ENCODE measurements around the gene CACUL1.

DNA sequence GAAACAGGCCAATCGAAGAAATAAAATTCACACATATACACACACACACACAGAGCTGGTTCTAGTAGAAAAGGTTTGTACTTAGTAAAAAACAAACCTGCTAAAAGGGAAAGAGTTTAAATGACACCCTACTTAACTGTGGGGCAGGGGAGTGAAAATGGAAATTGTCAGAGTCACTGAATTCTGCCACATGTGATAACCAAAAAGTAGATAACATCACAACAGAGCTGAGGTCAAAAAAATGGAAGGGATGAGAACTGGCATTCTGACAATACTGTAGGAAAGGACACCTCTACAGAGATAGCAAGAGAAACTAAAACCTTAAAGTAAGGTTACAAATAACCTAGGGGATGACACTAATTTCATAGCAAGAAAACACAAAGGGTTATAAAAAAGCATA, 74.6 kb downstream of the CACUL1 start:
- TF ChIP-seq, protein P1, sequence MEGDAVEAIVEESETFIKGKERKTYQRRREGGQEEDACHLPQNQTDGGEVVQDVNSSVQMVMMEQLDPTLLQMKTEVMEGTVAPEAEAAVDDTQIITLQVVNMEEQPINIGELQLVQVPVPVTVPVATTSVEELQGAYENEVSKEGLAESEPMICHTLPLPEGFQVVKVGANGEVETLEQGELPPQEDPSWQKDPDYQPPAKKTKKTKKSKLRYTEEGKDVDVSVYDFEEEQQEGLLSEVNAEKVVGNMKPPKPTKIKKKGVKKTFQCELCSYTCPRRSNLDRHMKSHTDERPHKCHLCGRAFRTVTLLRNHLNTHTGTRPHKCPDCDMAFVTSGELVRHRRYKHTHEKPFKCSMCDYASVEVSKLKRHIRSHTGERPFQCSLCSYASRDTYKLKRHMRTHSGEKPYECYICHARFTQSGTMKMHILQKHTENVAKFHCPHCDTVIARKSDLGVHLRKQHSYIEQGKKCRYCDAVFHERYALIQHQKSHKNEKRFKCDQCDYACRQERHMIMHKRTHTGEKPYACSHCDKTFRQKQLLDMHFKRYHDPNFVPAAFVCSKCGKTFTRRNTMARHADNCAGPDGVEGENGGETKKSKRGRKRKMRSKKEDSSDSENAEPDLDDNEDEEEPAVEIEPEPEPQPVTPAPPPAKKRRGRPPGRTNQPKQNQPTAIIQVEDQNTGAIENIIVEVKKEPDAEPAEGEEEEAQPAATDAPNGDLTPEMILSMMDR (IDR thresholded peaks at IDR 0.05; ENCODE audit: low read depth, low read length, poor library complexity, severe bottlenecking): no peak
- no peak for TF ChIP-seq EZH2phosphoT487 (IDR thresholded peaks at IDR 0.05; ENCODE audit: borderline replicate concordance, low read length)
